Skin of body (tissue), 2 donors: ENCODE results near the gene METTL21C. TPM values are rescaled to one million over a fixed set of nuclear protein-coding genes. Genes with fewer than 3 reads are reported as not detected.

ENCODE experiments used
- DNase-seq: peaks from one replicate; lab custom pipeline; 2025; lab: John Stamatoyannopoulos, UW
- total RNA-seq: library from RNA; depleted of rRNA; stranded (reverse); fragments of >200 nt; gene quantifications from one replicate; pipeline ENCODE4 v1.2.3, GENCODE V29; 2014

The METTL21C gene
- total RNA-seq, 1 donor from 2014 or later: 3.0 TPM

GRCh38 chr13:102667911-102668310 is 26.9 kb downstream of the METTL21C start:
- DNase-seq: no peak

GRCh38 chr13:102667023-102667422 is 27.8 kb downstream of the METTL21C start:
- DNase-seq: no peak

GRCh38 chr13:102659168-102659713 is 35.6 kb downstream of the METTL21C start:
- DNase-seq: no peak

GRCh38 chr13:102658660-102659059 is 36.2 kb downstream of the METTL21C start:
- no peak for DNase-seq

GRCh38 chr13:102657630-102658029 is 37.2 kb downstream of the METTL21C start:
- DNase-seq: no peak

- DNase-seq: no peak
Observed at GRCh38 chr13:102654756-102655155, 40.1 kb downstream of the METTL21C start.

- DNase-seq: no peak
Observed at GRCh38 chr13:102651892-102652291, 43.0 kb downstream of the METTL21C start.

GRCh38 chr13:102651392-102651791 is 43.5 kb downstream of the METTL21C start:
- DNase-seq: no peak

GRCh38 chr13:102650444-102650843 is 44.4 kb downstream of the METTL21C start:
- no peak for DNase-seq

GRCh38 chr13:102648046-102648445 is 46.8 kb downstream of the METTL21C start:
- DNase-seq: no peak

GRCh38 chr13:102645701-102646100 is 49.1 kb downstream of the METTL21C start:
- no peak for DNase-seq

GRCh38 chr13:102643656-102644055 is 51.2 kb downstream of the METTL21C start:
- DNase-seq: no peak

GRCh38 chr13:102642475-102642874 is 52.4 kb downstream of the METTL21C start:
- DNase-seq: no peak

- DNase-seq: no peak
Observed at GRCh38 chr13:102642029-102642428, 52.8 kb downstream of the METTL21C start.

GRCh38 chr13:102638741-102639140 is 56.1 kb downstream of the METTL21C start:
- no peak for DNase-seq

Other genes starting within 250 kb of the METTL21C start
- 51.8 TPM for gene TPP2, start 98.1 kb downstream of the METTL21C start, total RNA-seq
- gene TEX30, start 78.7 kb upstream of the METTL21C start, total RNA-seq: 11.1 TPM
- gene POGLUT2, start 103.9 kb upstream of the METTL21C start, total RNA-seq: 15.3 TPM
- 25.5 TPM for gene BIVM, start 104.1 kb upstream of the METTL21C start, total RNA-seq
- 55.8 TPM for gene ERCC5, start 151.0 kb upstream of the METTL21C start, total RNA-seq